GM23338 (cell line): ENCODE results near the gene TBC1D2B. TPM values are rescaled to one million over a fixed set of nuclear protein-coding genes. Genes with fewer than 3 reads are reported as not detected.

ENCODE experiments used
- ATAC-seq: fragments of 200-7000 bp; cut with Tn5 transposase; 3 replicates; pipeline ENCODE4 v1.9.1; 2020
- DNase-seq: peaks from one replicate; pipeline ENCODE4 v3.0.0-alpha.2; 2015; ENCODE audit warnings: low spot score
- H2AFZ ChIP-seq: fragments of 200-600 bp; sonication (generic); 2 replicates; pipeline ENCODE4 v1.8.0; 2016; ENCODE audit warnings: antibody characterized with exemption, mild to moderate bottlenecking, moderate library complexity
- H3F3A ChIP-seq: fragments of 200-600 bp; sonication (generic); replicated peaks from 2 replicates; pipeline ENCODE4 v1.8.0; 2017; ENCODE audit warnings: antibody characterized with exemption, mixed run types, low read depth
- H3K27ac ChIP-seq: fragments of 200-600 bp; sonication (generic); 2 replicates; pipeline ENCODE4 v1.6.1; 2016; ENCODE audit warnings: low read depth
- H3K27me3 ChIP-seq: fragments of 200-600 bp; sonication (generic); 2 replicates; pipeline ENCODE4 v1.8.0; 2016; ENCODE audit warnings: mild to moderate bottlenecking, mixed run types, moderate library complexity; ENCODE audit not compliant: insufficient read depth
- H3K36me3 ChIP-seq: fragments of 200-600 bp; sonication (generic); 2 replicates; pipeline ENCODE4 v1.8.0; 2016; ENCODE audit warnings: mild to moderate bottlenecking; ENCODE audit not compliant: insufficient read depth
- H3K4me1 ChIP-seq: fragments of 200-600 bp; sonication (generic); 2 replicates; pipeline ENCODE4 v1.8.0; 2016; ENCODE audit warnings: mild to moderate bottlenecking, moderate library complexity; ENCODE audit not compliant: insufficient read depth
- H3K4me2 ChIP-seq: fragments of 200-600 bp; sonication (generic); 2 replicates; pipeline ENCODE4 v1.7.1; 2017; ENCODE audit warnings: mixed run types
- H3K4me3 ChIP-seq: fragments of 200-600 bp; sonication (generic); 2 replicates; pipeline ENCODE4 v1.6.1; 2016; ENCODE audit warnings: mixed run types
- H3K79me2 ChIP-seq: fragments of 200-600 bp; sonication (generic); replicated peaks from 2 replicates; pipeline ENCODE4 v1.8.0; 2017; ENCODE audit warnings: mild to moderate bottlenecking; ENCODE audit not compliant: insufficient read depth
- H3K9me2 ChIP-seq: fragments of 200-600 bp; sonication (generic); 2 replicates; pipeline ENCODE4 v1.8.0; 2017; ENCODE audit not compliant: insufficient read depth
- H4K20me1 ChIP-seq: fragments of 200-600 bp; sonication (generic); replicated peaks from 2 replicates; pipeline ENCODE4 v1.8.0; 2017; ENCODE audit warnings: mild to moderate bottlenecking; ENCODE audit not compliant: insufficient read depth
- H3K27ac Mint-ChIP-seq: 2 replicates; pipeline ENCODE4 v1.8.0; 2020; ENCODE audit warnings: inconsistent platforms, mild to moderate bottlenecking, moderate library complexity, mixed read lengths
- H3K27me3 Mint-ChIP-seq: 3 replicates; pipeline ENCODE4 v1.8.0; 2022; ENCODE audit warnings: low read depth, mild to moderate bottlenecking, moderate library complexity, mixed read lengths, inconsistent platforms; ENCODE audit not compliant: insufficient read depth, poor library complexity
- H3K36me3 Mint-ChIP-seq: 3 replicates; pipeline ENCODE4 v1.8.0; 2021; ENCODE audit warnings: low read depth, mild to moderate bottlenecking, inconsistent platforms, moderate library complexity, mixed read lengths
- H3K4me1 Mint-ChIP-seq: 3 replicates; pipeline ENCODE4 v1.8.0; 2020; ENCODE audit warnings: mild to moderate bottlenecking, inconsistent platforms, mixed read lengths
- H3K4me3 Mint-ChIP-seq: 3 replicates; pipeline ENCODE4 v1.8.0; 2021; ENCODE audit warnings: moderate library complexity, mild to moderate bottlenecking, inconsistent platforms, mixed read lengths
- H3K9me3 Mint-ChIP-seq: 3 replicates; pipeline ENCODE4 v1.8.0; 2020; ENCODE audit warnings: moderate library complexity, mild to moderate bottlenecking, inconsistent platforms, mixed read lengths
- CREB1 ChIP-seq: fragments of 250-450 bp; sonication (Bioruptor Pico); IDR thresholded peaks from 2 replicates; pipeline ENCODE4 v1.5.0; 2020; ENCODE audit warnings: low read depth, mild to moderate bottlenecking, moderate library complexity
- CTCF ChIP-seq, 2 experiments: fragments of 200-600 bp in 1 of 2; sonication (generic) in 1 of 2; conservative IDR thresholded peaks; 2 replicates each; pipeline versions ENCODE4 v1.5.1 to v1.6.1; 2016 to 2017; ENCODE audit warnings: antibody characterized with exemption in 2 of 2, low read depth in 2 of 2, mild to moderate bottlenecking in 2 of 2, moderate library complexity in 1 of 2
- ETS1 ChIP-seq: IDR thresholded peaks from 2 replicates; pipeline ENCODE4 v1.6.1; 2016; ENCODE audit warnings: antibody characterized with exemption
- EZH2 ChIP-seq: fragments of 200-600 bp; sonication (generic); IDR thresholded peaks from one replicate; pipeline ENCODE4 v1.8.0; 2017; ENCODE audit warnings: antibody characterized with exemption, mild to moderate bottlenecking, low read depth; ENCODE audit not compliant: unreplicated experiment
- EZH2phosphoT487 ChIP-seq: fragments of 200-600 bp; sonication (generic); IDR thresholded peaks from one replicate; pipeline ENCODE4 v1.8.1; 2018; ENCODE audit warnings: antibody characterized with exemption; ENCODE audit not compliant: unreplicated experiment
- JUNB ChIP-seq: IDR thresholded peaks from one replicate; pipeline ENCODE4 v1.6.1; 2016; ENCODE audit warnings: antibody characterized with exemption; ENCODE audit not compliant: unreplicated experiment
- NANOG ChIP-seq: IDR thresholded peaks from 2 replicates; pipeline ENCODE4 v1.6.1; 2016; ENCODE audit warnings: antibody characterized with exemption, borderline replicate concordance
- POLR2AphosphoS5 ChIP-seq: IDR thresholded peaks from 2 replicates; pipeline ENCODE4 v1.6.1; 2016; ENCODE audit warnings: antibody characterized with exemption, low read depth
- REST ChIP-seq: IDR thresholded peaks from one replicate; pipeline ENCODE4 v1.6.1; 2018; ENCODE audit warnings: antibody characterized with exemption; ENCODE audit not compliant: unreplicated experiment
- STAT1 ChIP-seq: IDR thresholded peaks from one replicate; pipeline ENCODE4 v1.6.1; 2016; ENCODE audit warnings: antibody characterized with exemption; ENCODE audit not compliant: unreplicated experiment
- ZNF114 ChIP-seq: fragments of 250-450 bp; sonication (Bioruptor Pico); IDR thresholded peaks from 2 replicates; pipeline ENCODE4 v1.5.0; 2020; ENCODE audit warnings: mild to moderate bottlenecking, moderate library complexity
- ZNF331 ChIP-seq: fragments of 250-450 bp; sonication (Bioruptor Pico); IDR thresholded peaks from 2 replicates; pipeline ENCODE4 v1.5.0; 2020; ENCODE audit warnings: low read depth, mild to moderate bottlenecking, moderate library complexity
- ZNF462 ChIP-seq: fragments of 250-450 bp; sonication (Bioruptor Pico); IDR thresholded peaks from 2 replicates; pipeline ENCODE4 v1.5.0; 2020; ENCODE audit warnings: mild to moderate bottlenecking, moderate library complexity
- polyA plus RNA-seq: library from polyadenylated mRNA; unstranded; fragments of >200 nt; fragmentation: Nextera tagmentation; extraction: Ambion mirVana; gene quantifications from 2 replicates; pipeline ENCODE4 v1.2.1, GENCODE V29; 2016
- total RNA-seq: library from RNA; depleted of rRNA; stranded (reverse); fragments of >200 nt; shearing (Covaris generic); gene quantifications from 2 replicates; pipeline ENCODE4 v1.2.3, GENCODE V29; 2014

TBC1D2B gene
- total and polyA plus RNA-seq, 2 experiments from 2014 or later = 3.6 to 17.8 TPM

GRCh38 chr15:78104566-78105475, 27.3 kb upstream of the TBC1D2B start:
- H3F3A ChIP-seq = no peaks in the 10 kb centered on the region
- peaks cover 10% of the 10 kb centered on the region; the same call in 2 of the 3 replicates for H3K36me3 Mint-ChIP-seq
- H3K36me3 ChIP-seq = no peaks in the 10 kb centered on the region
- peaks cover 11% of the 10 kb centered on the region for H3K27me3 Mint-ChIP-seq
- no peak for TF ChIP-seq EZH2phosphoT487
- no peak for TF ChIP-seq ZNF114
- no peak for TF ChIP-seq REST
- no peak for TF ChIP-seq CTCF (conservative IDR thresholded peaks at IDR 0.05; ENCODE audit: low read depth in 2 of 2)
- no peak for TF ChIP-seq EZH2
- TF ChIP-seq POLR2AphosphoS5 = no peak
- TF ChIP-seq NANOG = no peak
- no peak for TF ChIP-seq ZNF331 (CRISPR knock-in tag)
- TF ChIP-seq ZNF462 = no peak
- no peak for TF ChIP-seq STAT1
- no peak for TF ChIP-seq CREB1 (CRISPR knock-in tag)
- TF ChIP-seq ETS1 = no peak
- TF ChIP-seq JUNB = no peak
- H3K9me2 ChIP-seq = no peaks in the 10 kb centered on the region
- H3K79me2 ChIP-seq = no peaks in the 10 kb centered on the region
- H3K27me3 ChIP-seq = no peaks in the 10 kb centered on the region
- DNase-seq = no peak
- peaks cover 5% of the 10 kb centered on the region for H3K4me1 Mint-ChIP-seq
- no peak overlapping the region for H2AFZ ChIP-seq
- no peaks in the 10 kb centered on the region for H4K20me1 ChIP-seq
- H3K4me2 ChIP-seq = no peak overlapping the region
- no peak overlapping the region for H3K4me3 Mint-ChIP-seq
- no peaks in the 10 kb centered on the region for H3K4me1 ChIP-seq
- H3K9me3 Mint-ChIP-seq = no peaks in the 10 kb centered on the region; the same call in 2 of the 3 replicates
- H3K27ac ChIP-seq = no peak overlapping the region
- H3K4me3 ChIP-seq = no peak overlapping the region
- ATAC-seq = no peak
- no peak overlapping the region for H3K27ac Mint-ChIP-seq
